Superior temporal gyrus (tissue), 1 donor: ENCODE results near the gene EMILIN2.
"Not testable (repeated sequence)": the region's sequence is repeated elsewhere in the genome, so short reads cannot be mapped to it uniquely, and the experiment has no call there.

Experiments used
- DNase-seq: peaks from one replicate; pipeline ENCODE4 v3.0.0-alpha.2; 2016; ENCODE audit errors: extremely low spot score

The EMILIN2 gene

DNA sequence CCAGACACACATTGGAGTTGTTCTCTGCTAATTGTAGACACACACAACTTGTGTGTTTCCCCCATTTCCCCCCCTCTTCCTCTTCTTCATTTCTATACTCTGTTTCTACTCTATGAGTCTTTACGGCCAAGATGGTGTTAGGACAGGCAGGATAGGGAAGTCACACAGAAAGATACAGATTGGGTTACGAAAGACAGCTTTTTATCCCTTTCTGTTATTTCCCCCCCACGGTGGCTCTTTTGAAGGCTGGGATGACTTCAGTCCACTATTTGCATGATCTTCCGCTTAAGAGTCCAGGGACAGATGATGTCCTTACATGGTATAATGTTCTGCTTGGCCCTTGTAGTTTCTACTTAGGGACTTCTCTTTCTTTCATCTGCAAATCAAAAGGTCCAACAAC, 1.6 kb upstream of the EMILIN2 start:
- no peak for DNase-seq

DNA sequence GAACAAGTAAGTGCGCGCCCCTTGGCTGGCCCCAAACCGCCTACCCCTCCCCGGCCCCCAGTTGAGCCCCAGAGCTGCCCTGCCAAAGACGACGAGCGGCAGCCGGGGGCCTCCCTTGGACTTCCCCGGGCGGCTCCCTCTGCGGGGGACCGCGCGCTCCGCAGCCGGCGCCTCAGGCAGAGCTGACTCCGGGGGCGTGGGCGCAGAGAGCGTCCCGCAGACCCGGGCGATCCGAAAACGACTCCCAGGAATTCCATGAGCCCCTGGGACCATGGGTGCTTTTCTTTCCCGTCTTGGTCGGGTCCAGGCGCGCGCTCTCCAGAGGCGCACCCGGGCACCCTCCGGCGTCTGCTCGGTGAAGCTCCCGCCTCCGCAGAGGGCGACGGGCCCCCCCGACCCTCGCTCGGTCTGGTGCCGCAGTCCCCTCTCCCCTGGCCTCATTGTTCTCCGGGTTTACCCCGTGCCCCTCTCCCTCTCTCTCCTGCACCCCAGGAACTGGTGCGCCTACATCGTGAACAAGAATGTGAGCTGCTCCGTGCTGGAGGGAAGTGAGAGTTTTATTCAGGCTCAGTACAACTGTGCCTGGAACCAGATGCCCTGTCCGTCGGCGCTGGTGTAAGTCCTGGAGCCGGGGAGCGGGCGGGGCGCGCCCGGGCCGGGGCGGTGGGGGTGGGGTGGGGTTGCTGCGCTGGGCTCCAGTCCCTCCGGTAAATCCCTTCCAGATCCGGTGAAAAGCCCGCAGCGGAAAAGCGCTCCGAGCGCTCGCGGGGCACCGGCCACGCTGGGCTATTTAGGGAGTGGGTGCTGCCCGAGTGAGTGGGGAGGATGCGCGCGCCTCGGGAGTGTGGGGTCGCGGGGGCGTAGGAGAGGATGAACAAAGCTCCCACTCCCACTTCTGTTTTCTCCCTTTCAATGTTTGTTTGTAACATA, 776 bp downstream of the EMILIN2 start:
- no peak for DNase-seq

GRCh38 chr18:2848247-2849246, 1.7 kb downstream of the EMILIN2 start:
- DNase-seq = no peak

- no peak for DNase-seq
Measured at GRCh38 chr18:2850816-2851215, 4.0 kb downstream of the EMILIN2 start.

GRCh38 chr18:2851771-2852170, 5.0 kb downstream of the EMILIN2 start:
- DNase-seq = no peak

DNA sequence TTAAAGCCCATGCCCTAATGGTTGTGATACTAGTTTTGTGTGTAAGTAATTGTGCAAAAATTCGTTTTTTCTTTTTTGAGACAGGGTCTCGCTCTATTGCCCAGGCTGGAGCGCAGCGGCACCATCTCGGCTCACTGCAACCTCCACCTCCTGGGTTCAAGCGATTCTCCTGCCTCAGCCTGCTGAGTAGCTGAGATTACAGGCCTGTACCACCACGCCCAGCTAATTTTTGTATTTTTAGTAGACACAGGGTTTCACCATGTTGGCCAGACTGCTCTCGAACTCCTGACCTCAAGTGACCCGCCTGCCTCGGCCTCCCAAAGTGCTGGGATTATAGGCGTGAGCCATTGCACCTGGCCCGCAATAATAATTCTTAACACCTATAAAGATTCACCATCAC, 5.7 kb downstream of the EMILIN2 start:
- DNase-seq = not testable (repeated sequence)

DNA sequence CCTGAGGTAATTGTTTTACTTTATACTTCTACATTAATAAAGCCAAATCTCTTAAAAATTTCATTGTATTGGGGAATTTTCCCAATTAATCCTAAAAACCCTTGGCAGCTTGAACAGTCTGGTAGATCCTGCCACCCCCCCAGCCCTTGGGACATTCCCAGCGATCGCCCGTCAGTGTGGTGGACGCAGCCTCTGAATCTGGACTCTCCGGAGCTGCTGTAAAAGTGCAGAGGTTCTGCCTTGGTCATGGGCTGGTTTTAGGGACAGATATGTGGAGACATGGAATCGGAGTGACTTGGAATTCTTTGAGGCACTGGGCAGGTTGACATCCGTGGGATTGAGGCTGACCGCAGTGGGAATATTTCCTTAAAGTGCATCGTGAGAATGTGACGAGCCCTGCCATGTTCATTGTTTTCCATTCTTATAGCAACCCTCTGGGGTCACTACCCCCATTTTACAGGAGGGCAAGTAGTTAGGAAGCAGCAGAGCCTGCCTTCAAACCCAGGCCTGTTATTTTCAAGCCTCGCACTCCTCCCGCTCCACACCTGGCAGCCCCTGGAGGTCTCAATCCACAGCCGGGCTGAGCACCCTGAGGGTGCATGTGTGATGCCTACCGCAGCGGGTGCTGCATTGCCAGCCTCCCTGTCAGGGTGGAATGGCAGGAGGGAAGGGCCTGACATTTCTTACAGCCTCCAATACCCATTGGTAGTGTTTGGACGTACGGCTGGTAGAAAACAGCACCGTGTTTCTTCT, 6.5 kb downstream of the EMILIN2 start:
- no peak for DNase-seq

DNA sequence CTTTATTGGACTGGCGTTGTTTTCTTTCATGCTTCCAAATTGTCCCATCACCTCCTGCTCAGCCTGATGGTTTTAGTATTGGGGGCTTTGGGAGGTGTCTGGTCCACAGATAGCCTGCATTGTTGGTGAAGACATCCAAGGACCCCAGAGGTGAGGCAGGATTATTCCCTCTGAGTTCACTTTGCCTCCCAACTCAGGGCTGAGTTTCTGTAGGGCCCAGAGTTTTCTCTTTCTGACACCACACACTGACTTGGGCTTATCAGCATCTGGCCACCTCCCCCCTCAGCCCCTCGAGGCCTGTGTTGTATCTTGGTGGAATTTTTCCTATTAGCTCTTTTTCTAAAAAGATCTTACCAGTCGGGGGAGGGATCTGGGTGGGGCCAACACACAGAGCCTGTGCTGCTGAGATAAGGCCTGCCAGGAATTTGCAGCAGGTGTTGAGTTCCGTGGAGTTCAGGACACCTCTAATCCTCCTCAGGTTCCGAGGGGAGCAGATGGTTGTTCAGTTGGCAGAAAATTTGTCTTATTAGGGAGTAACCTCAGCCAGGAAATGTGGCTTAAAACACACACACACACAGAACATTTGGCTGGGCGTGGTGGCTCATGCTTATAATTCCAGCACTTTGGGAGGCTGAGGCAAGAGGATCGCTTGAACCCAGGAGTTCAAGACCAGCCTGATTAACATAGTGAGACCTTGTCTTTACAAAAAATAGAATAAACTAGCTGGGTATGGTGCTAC, 7.3 kb downstream of the EMILIN2 start:
- no peak for DNase-seq

DNA sequence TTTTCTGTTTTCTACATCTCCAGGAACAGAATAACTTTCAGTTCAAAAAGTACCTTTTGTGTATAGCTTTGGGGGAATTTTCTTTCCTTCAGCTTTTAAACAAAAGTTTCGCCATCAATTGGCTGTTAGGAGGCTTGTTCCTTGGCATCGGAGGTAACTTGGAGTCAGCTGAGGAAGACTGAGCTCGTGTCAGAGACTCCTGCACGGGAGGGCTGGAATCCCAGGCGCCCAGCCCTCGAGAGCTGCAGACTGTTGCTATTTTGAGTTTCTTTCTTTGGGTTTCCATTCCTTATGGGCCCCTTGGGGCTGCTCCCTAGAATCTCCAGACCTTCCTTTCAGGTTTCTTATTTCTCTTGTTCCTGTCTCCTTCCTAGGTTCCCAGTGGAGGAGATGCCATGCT, 8.1 kb downstream of the EMILIN2 start:
- no peak for DNase-seq

GRCh38 chr18:2855560-2856350, 8.9 kb downstream of the EMILIN2 start:
- no peak for DNase-seq

GRCh38 chr18:2856547-2857170, 9.9 kb downstream of the EMILIN2 start:
- no peak for DNase-seq

DNA sequence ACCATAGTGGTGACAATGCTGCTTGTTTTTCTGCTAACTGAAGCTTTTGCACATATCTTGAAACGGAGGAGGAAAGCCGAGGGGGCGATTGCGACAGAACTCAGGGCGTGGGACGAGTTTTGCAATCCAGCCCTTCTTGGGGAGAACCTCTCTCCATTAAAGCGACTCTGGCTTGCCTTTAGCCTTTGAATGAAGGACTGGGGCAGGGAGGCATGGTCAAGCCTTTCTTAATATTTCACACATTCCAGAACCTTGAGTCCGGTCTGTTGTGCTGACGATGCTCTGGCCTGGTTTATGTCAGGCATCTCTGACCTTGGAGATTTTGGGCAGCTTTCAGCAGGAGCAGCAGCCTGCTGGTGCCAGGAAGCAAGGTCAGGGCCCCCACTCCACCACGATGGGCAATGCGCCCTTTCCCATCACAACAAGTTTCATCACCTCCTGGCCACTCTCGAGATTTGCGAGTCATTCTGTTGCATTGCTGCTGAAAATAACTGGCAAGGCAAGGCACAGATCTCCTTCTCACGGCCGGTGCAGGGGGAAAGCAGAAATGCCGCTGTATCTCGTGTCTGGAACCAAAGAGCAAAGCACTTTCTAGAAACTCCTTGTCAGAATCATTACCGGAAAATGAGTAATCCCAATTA, 10.8 kb downstream of the EMILIN2 start:
- DNase-seq = no peak

- DNase-seq = not testable (repeated sequence)
Measured at GRCh38 chr18:2860397-2860796, 13.6 kb downstream of the EMILIN2 start.

DNA sequence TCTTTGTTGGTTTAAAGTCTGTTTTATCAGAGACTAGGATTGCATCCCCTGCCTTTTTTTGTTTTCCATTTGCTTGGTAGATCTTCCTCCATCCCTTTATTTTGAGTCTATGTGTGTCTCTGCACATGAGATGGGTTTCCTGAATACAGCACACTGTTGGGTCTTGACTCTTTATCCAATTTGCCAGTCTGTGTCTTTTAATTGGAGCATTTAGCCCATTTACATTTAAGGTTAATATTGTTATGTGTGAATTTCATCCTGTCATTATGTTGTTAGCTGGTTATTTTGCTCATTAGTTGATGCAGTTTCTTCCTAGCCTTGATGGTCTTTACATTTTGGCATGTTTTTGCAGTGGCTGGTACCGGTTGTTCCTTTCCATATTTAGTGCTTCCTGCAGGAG, 17.2 kb downstream of the EMILIN2 start:
- not testable (repeated sequence) for DNase-seq

GRCh38 chr18:2866465-2866864, 19.7 kb downstream of the EMILIN2 start:
- not testable (repeated sequence) for DNase-seq

DNA sequence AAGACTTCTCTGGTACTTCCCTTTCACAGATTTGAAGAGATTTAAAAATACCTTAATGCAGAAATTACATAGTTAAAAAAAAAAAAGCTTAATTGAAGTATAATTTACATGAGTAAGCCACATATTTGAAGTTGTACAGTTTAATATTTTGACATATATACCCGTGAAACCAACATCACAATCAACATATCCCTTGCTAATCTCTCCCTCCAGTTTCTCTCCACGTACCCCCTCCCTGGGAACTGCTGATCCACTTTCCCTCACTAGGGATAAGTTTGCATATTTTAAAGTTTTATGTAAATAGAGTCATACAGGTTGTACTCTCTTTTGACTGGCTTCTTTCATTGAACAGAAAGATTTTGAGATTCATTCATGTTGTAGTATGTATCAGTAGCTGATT, 22.4 kb downstream of the EMILIN2 start:
- DNase-seq = no peak

- no peak for DNase-seq
Measured at GRCh38 chr18:2871111-2871720, 24.4 kb downstream of the EMILIN2 start.

- DNase-seq = no peak
Measured at GRCh38 chr18:2872095-2872494, 25.3 kb downstream of the EMILIN2 start.

GRCh38 chr18:2874765-2875164, 28.0 kb downstream of the EMILIN2 start:
- no peak for DNase-seq
